ENCODE measurements around the gene ZNHIT3.
"Not testable (repeated sequence)": the region's sequence is repeated elsewhere in the genome, so short reads cannot be mapped to it uniquely, and the experiment has no call there.

ZNHIT3 gene

GRCh38 chr17:36485027-36485426 lies 1.5 kb upstream of the ZNHIT3 start:
- no peak for DNase-seq

GRCh38 chr17:36485805-36486203 lies 677 bp upstream of the ZNHIT3 start:
- DNase-seq = no peak

- no peak for DNase-seq
Measured at GRCh38 chr17:36493956-36494355, 7.5 kb downstream of the ZNHIT3 start.

GRCh38 chr17:36494674-36495073 lies 8.2 kb downstream of the ZNHIT3 start:
- no peak for DNase-seq

- no peak for DNase-seq
Measured at GRCh38 chr17:36495076-36495578, 8.6 kb downstream of the ZNHIT3 start.

- no peak for DNase-seq
Measured at GRCh38 chr17:36496018-36496789, 9.7 kb downstream of the ZNHIT3 start.

- no peak for DNase-seq
Measured at GRCh38 chr17:36498155-36498554, 11.7 kb downstream of the ZNHIT3 start.

GRCh38 chr17:36498560-36499300 lies 12.2 kb downstream of the ZNHIT3 start:
- no peak for DNase-seq

GRCh38 chr17:36500745-36501225 lies 14.3 kb downstream of the ZNHIT3 start:
- no peak for DNase-seq

GRCh38 chr17:36501351-36501750 lies 14.9 kb downstream of the ZNHIT3 start:
- DNase-seq = no peak

- DNase-seq = no peak
Measured at GRCh38 chr17:36501963-36502362, 15.5 kb downstream of the ZNHIT3 start.

- no peak for DNase-seq
Measured at GRCh38 chr17:36503456-36504155, 17.1 kb downstream of the ZNHIT3 start.

GRCh38 chr17:36504156-36504545 lies 17.7 kb downstream of the ZNHIT3 start:
- no peak for DNase-seq

- no peak for DNase-seq
Measured at GRCh38 chr17:36505171-36505570, 18.7 kb downstream of the ZNHIT3 start.

GRCh38 chr17:36506249-36506826 lies 19.9 kb downstream of the ZNHIT3 start:
- no peak for DNase-seq

GRCh38 chr17:36506831-36507230 lies 20.4 kb downstream of the ZNHIT3 start:
- DNase-seq = no peak

GRCh38 chr17:36507266-36507665 lies 20.8 kb downstream of the ZNHIT3 start:
- DNase-seq = no peak

- DNase-seq = not testable (repeated sequence)
Measured at GRCh38 chr17:36508439-36508838, 22.0 kb downstream of the ZNHIT3 start.

- no peak for DNase-seq
Measured at GRCh38 chr17:36509272-36509985, 22.9 kb downstream of the ZNHIT3 start.

- DNase-seq = no peak
Measured at GRCh38 chr17:36510636-36511035, 24.2 kb downstream of the ZNHIT3 start.

- DNase-seq = no peak
Measured at GRCh38 chr17:36511216-36511615, 24.7 kb downstream of the ZNHIT3 start.

- no peak for DNase-seq
Measured at GRCh38 chr17:36512641-36513040, 26.2 kb downstream of the ZNHIT3 start.
